ENCODE data around the gene JUND. TPM values are rescaled to one million over a fixed set of nuclear protein-coding genes. Genes with fewer than 3 reads are reported as not detected.

The JUND gene
- total and polyA plus RNA-seq, 2 of the 4 experiments (the other 2 are of a cell fraction) = 14.2 to 77.2 TPM

DNA sequence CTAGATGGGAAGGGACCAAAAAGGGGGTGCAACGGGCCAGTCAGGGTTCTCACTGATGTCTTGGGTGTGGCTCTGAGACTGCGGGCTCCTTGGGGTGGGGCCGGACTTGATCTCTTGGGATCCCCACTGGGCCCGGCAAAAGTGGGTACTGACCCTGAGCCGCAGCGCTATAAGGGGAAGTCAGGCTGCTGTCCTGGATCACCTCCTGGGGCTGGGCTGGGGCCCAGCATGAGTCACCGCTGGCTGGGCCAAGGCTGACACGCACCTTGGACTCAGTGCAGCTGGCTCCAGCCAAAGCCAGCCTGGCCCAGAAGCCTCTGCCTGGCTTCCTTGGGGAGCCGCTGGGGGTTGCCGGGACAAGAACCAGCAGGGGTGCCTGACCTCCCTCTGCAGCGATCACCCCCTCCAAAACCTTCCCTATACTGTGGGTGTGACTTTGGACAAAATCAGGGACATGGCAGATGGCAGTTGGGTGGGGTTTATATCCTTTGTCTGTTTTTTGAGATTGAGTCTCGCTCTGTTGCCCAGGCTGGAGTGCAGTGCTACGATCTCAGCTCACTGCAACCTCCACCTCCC, 6.6 kb downstream of the JUND start:
- H3K23ac ChIP-seq (ENCODE audit: low read depth, low read length) = 0 out of 2 replicates have a peak overlapping the region, but pooled peaks have one; percentile 55
- H3K4me2 ChIP-seq (ENCODE audit: low read depth, low read length) = peak overlapping the region; percentile 51
- H4K8ac ChIP-seq (ENCODE audit: low read depth in 2 of 2, low read length in 2 of 2) = peak overlapping the region; percentile 27 to 88; a peak in 2 of 4 replicates
- peak overlapping the region; percentile 75 for H3K4ac ChIP-seq (ENCODE audit: low read depth, low read length)
- in situ Hi-C loops (cut with MboI; ENCODE audit: low sequenced_read_pairs) (loop anchor here (5.0 to 10.0 kb wide), 2 partner anchors 47 to 130 kb away; partner anchors contain the start of gene LSM4), intact Hi-C loops (cut with micrococcal nuclease) (loop anchor here (1.0 to 5.0 kb wide), 2 partner anchors 48 to 142 kb away; partner anchors contain the start of genes LSM4 and SSBP4), dilution Hi-C loops (cut with HindIII; ENCODE audit: low sequenced_read_pairs, unreplicated experiment) (no loop called here)
- H3K4me3 ChIP-seq (ENCODE audit: insufficient read depth, low read depth, low read length) = no peak overlapping the region
- BruUV-seq (replicated peaks) = no TSS peak
- H3K56ac ChIP-seq (ENCODE audit: extremely low read depth, insufficient read depth, low read length) = 0 out of 2 replicates have a peak overlapping the region, but pooled peaks have one; percentile 53
- peak overlapping the region; percentile 84 for H2AK9ac ChIP-seq (replicated peaks; ENCODE audit: low read depth, low read length, poor library complexity)
- peak overlapping the region; percentile 75 for H2AK5ac ChIP-seq (ENCODE audit: low read depth, low read length)
- ChIA-PET POLR2A (ENCODE audit: unreplicated experiment) (interaction anchor here (0.6 to 1.0 kb wide), 2 partner anchors 51 to 54 kb away, joined by 3 to 7 read pairs; no protein-coding TSS in a partner anchor), CTCF (interaction anchor here (1.0 kb wide), 1 partner anchor 48 kb away, joined by 6 read pairs; the partner anchor contains the start of gene LSM4)
- H4K20me1 ChIP-seq (ENCODE audit: insufficient read depth, low read length) = peaks cover 57% of the 10 kb centered on the region
- peaks cover 4% of the 10 kb centered on the region for H3K9me1 ChIP-seq (ENCODE audit: insufficient read depth, low read length)
- ATAC-seq (ENCODE audit: low read depth) = peak; percentile 76
- peak overlapping the region; percentile 41 for H2BK120ac ChIP-seq (ENCODE audit: low read depth, low read length)
- H4K5ac ChIP-seq (ENCODE audit: low read depth, low read length) = 0 out of 2 replicates have a peak overlapping the region, but pooled peaks have one; percentile 21
- H3K36me3 ChIP-seq (ENCODE audit: control insufficient read depth, insufficient read depth, low read length) = peaks cover 14% of the 10 kb centered on the region
- peak; percentile 89 for DNase-seq
- peak overlapping the region; percentile 58 for H3K27ac ChIP-seq (ENCODE audit: insufficient read depth, low read length)
- H2BK15ac ChIP-seq (ENCODE audit: low read depth, low read length) = peak overlapping the region; percentile 81; the same call in 1 of the 3 replicates
- WGBS, 2 experiments (ENCODE audit: extremely low coverage in 2 of 2, insufficient read length in 1 of 2) = 27% methylated on average over 3 of the region's 13 CpGs; no CpG with 5 or more reads in 1 of the 2 experiments
- H3K18ac ChIP-seq (ENCODE audit: low read depth, low read length) = peak overlapping the region; percentile 17
- peak overlapping the region; percentile 2; the same call in 1 of the 2 replicates for H3K9ac ChIP-seq (ENCODE audit: low read depth, low read length)
- H3K9me3 ChIP-seq (ENCODE audit: control insufficient read depth, insufficient read depth, low read length) = no peaks in the 10 kb centered on the region
- peaks cover 20% of the 10 kb centered on the region for H3K4me1 ChIP-seq (ENCODE audit: control insufficient read depth, insufficient read depth, low read length)
- H4K91ac ChIP-seq (ENCODE audit: insufficient read depth, low read depth, low read length) = peak overlapping the region; percentile 70
- peak overlapping the region; percentile 53 for H2BK20ac ChIP-seq (ENCODE audit: low read depth, low read length)
- peak overlapping the region; percentile 76 for H3K14ac ChIP-seq (replicated peaks; ENCODE audit: low read depth, low read length)
- peak overlapping the region; percentile 72 for H2BK5ac ChIP-seq (ENCODE audit: low read depth, low read length, poor library complexity, severe bottlenecking)
- peaks cover 13 to 63% of the 10 kb centered on the region in 2 experiments for H3K79me1 ChIP-seq (ENCODE audit: low read depth in 1 of 2, low read length in 2 of 2)
- no peaks in the 10 kb centered on the region for H3K27me3 ChIP-seq (ENCODE audit: control insufficient read depth, insufficient read depth, low read length)
- H2AFZ ChIP-seq (replicated peaks; ENCODE audit: low read length, poor library complexity) = peak overlapping the region; percentile 82
- TF ChIP-seq FOS (IDR thresholded peaks at IDR 0.05; ENCODE audit: low read depth, low read length) (peak; percentile 88), SMC3 (IDR thresholded peaks at IDR 0.05; ENCODE audit: low read depth, low read length) (no peak), POLR2A (IDR thresholded peaks at IDR 0.05; ENCODE audit: low read depth, low read length) (peak; percentile 85), RAD21 (IDR thresholded peaks at IDR 0.05; ENCODE audit: low read length) (peak; percentile 15; the same call in 1 of the 2 replicates), BHLHE40 (IDR thresholded peaks at IDR 0.05; ENCODE audit: low read depth, low read length) (0 out of 2 replicates have a peak, but pooled peaks have one; percentile 13), CHD1 (IDR thresholded peaks at IDR 0.05; ENCODE audit: low read depth, low read length) (no peak), CEBPB (IDR thresholded peaks at IDR 0.05; ENCODE audit: low read depth, low read length) (no peak), MAFK (IDR thresholded peaks at IDR 0.05; ENCODE audit: low read depth, low read length) (no peak), MXI1 (IDR thresholded peaks at IDR 0.05; ENCODE audit: borderline replicate concordance, low read depth, low read length) (no peak), NFE2L2 (IDR thresholded peaks at IDR 0.05; ENCODE audit: low read depth, low read length) (0 out of 2 replicates have a peak, but pooled peaks have one; percentile 1)
- TF ChIP-seq, protein P1, sequence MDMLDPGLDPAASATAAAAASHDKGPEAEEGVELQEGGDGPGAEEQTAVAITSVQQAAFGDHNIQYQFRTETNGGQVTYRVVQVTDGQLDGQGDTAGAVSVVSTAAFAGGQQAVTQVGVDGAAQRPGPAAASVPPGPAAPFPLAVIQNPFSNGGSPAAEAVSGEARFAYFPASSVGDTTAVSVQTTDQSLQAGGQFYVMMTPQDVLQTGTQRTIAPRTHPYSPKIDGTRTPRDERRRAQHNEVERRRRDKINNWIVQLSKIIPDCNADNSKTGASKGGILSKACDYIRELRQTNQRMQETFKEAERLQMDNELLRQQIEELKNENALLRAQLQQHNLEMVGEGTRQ (IDR thresholded peaks at IDR 0.05; ENCODE audit: low read depth, low read length) = peak; percentile 2; the same call in 1 of the 2 replicates
- TF ChIP-seq, protein P2, sequence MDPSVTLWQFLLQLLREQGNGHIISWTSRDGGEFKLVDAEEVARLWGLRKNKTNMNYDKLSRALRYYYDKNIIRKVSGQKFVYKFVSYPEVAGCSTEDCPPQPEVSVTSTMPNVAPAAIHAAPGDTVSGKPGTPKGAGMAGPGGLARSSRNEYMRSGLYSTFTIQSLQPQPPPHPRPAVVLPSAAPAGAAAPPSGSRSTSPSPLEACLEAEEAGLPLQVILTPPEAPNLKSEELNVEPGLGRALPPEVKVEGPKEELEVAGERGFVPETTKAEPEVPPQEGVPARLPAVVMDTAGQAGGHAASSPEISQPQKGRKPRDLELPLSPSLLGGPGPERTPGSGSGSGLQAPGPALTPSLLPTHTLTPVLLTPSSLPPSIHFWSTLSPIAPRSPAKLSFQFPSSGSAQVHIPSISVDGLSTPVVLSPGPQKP (IDR thresholded peaks at IDR 0.05; ENCODE audit: borderline replicate concordance, low read depth, low read length) = no peak
- TF ChIP-seq, protein P3, sequence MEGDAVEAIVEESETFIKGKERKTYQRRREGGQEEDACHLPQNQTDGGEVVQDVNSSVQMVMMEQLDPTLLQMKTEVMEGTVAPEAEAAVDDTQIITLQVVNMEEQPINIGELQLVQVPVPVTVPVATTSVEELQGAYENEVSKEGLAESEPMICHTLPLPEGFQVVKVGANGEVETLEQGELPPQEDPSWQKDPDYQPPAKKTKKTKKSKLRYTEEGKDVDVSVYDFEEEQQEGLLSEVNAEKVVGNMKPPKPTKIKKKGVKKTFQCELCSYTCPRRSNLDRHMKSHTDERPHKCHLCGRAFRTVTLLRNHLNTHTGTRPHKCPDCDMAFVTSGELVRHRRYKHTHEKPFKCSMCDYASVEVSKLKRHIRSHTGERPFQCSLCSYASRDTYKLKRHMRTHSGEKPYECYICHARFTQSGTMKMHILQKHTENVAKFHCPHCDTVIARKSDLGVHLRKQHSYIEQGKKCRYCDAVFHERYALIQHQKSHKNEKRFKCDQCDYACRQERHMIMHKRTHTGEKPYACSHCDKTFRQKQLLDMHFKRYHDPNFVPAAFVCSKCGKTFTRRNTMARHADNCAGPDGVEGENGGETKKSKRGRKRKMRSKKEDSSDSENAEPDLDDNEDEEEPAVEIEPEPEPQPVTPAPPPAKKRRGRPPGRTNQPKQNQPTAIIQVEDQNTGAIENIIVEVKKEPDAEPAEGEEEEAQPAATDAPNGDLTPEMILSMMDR (conservative IDR thresholded peaks at IDR 0.05; ENCODE audit: low read depth, low read length) = 0 out of 2 replicates have a peak, but pooled peaks have one; percentile 3
